IMR-90 (cell line): ENCODE data around the gene CACNG5.

ENCODE experiments used
- CEBPB ChIP-seq: IDR thresholded peaks from 2 replicates; pipeline ENCODE4 v1.6.1; 2012; ENCODE audit warnings: low read depth, low read length, improper control_type of control experiment
- FOS ChIP-seq: fragments of 150-350 bp; IDR thresholded peaks from 2 replicates; pipeline ENCODE4 v1.6.1; 2016; ENCODE audit warnings: low read depth, low read length
- MAFK ChIP-seq: IDR thresholded peaks from 2 replicates; pipeline ENCODE4 v1.6.1; 2012; ENCODE audit warnings: low read depth, low read length, improper control_type of control experiment
- MAZ ChIP-seq: IDR thresholded peaks from 2 replicates; pipeline ENCODE4 v1.6.1; 2012; ENCODE audit warnings: low read depth, mild to moderate bottlenecking, low read length, improper control_type of control experiment, moderate library complexity, borderline replicate concordance
- MXI1 ChIP-seq: IDR thresholded peaks from 2 replicates; pipeline ENCODE4 v1.6.1; 2012; ENCODE audit warnings: low read depth, mild to moderate bottlenecking, low read length, moderate library complexity, borderline replicate concordance
- POLR2A ChIP-seq: IDR thresholded peaks from 2 replicates; pipeline ENCODE4 v1.6.1; 2012; ENCODE audit warnings: mild to moderate bottlenecking, low read depth, low read length
- RFX5 ChIP-seq: IDR thresholded peaks from 2 replicates; pipeline ENCODE4 v1.8.0; 2012; ENCODE audit warnings: low read depth, mild to moderate bottlenecking, low read length, moderate library complexity
- SMC3 ChIP-seq: fragments of 150-350 bp; IDR thresholded peaks from 2 replicates; pipeline ENCODE4 v1.6.1; 2016; ENCODE audit warnings: low read depth, mild to moderate bottlenecking, antibody characterized with exemption, low read length, moderate library complexity
- TF ChIP-seq, protein P1 (sequence below): conservative IDR thresholded peaks from 2 replicates; pipeline ENCODE4 v1.5.1; 2012; ENCODE audit warnings: mild to moderate bottlenecking, low read depth, low read length, improper control_type of control experiment
- TF ChIP-seq, protein P2 (sequence below): fragments of 150-350 bp; IDR thresholded peaks from 2 replicates; pipeline ENCODE4 v1.6.1; 2017; ENCODE audit warnings: mild to moderate bottlenecking, antibody characterized with exemption, low read length, low read depth

DNA sequence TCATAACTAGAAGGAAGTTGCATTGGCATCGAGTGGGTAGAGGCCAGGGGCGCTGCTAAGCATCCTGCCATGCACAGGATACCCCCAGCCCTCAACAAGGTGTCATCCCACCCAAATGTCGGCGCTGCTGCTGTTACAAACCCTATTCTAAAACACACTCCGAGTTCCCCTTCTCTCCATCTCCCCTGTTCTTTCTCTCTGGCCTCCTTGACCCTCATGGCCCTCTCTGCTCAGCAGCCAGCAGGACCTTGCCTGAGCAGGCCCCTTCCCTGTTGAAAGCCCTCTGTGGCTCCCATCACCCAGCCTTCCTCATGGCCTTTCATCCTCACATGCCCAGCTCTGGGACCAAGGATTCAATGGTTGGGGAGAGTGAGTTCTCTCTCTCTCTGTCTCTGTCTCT is 22.3 kb upstream of the CACNG5 start:
- TF ChIP-seq, protein P1, sequence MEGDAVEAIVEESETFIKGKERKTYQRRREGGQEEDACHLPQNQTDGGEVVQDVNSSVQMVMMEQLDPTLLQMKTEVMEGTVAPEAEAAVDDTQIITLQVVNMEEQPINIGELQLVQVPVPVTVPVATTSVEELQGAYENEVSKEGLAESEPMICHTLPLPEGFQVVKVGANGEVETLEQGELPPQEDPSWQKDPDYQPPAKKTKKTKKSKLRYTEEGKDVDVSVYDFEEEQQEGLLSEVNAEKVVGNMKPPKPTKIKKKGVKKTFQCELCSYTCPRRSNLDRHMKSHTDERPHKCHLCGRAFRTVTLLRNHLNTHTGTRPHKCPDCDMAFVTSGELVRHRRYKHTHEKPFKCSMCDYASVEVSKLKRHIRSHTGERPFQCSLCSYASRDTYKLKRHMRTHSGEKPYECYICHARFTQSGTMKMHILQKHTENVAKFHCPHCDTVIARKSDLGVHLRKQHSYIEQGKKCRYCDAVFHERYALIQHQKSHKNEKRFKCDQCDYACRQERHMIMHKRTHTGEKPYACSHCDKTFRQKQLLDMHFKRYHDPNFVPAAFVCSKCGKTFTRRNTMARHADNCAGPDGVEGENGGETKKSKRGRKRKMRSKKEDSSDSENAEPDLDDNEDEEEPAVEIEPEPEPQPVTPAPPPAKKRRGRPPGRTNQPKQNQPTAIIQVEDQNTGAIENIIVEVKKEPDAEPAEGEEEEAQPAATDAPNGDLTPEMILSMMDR: no peak
- no peak for TF ChIP-seq POLR2A
- TF ChIP-seq RFX5: no peak
- TF ChIP-seq, protein P2, sequence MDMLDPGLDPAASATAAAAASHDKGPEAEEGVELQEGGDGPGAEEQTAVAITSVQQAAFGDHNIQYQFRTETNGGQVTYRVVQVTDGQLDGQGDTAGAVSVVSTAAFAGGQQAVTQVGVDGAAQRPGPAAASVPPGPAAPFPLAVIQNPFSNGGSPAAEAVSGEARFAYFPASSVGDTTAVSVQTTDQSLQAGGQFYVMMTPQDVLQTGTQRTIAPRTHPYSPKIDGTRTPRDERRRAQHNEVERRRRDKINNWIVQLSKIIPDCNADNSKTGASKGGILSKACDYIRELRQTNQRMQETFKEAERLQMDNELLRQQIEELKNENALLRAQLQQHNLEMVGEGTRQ: no peak
- no peak for TF ChIP-seq MAFK
- no peak for TF ChIP-seq MXI1
- TF ChIP-seq CEBPB: no peak
- TF ChIP-seq SMC3: no peak
- TF ChIP-seq MAZ: no peak
- TF ChIP-seq FOS: no peak
